Mammary epithelial cell (primary cell): ENCODE measurements around the gene VEGFB.

Source experiments
- CTCF ChIP-seq, 2 donors: IDR thresholded peaks in 1 of 2; conservative IDR thresholded peaks in 1 of 2; 2 replicates each; pipeline ENCODE4 v1.5.1; 2011 to 2012; ENCODE audit warnings: inconsistent platforms in 2 of 2, low read length in 2 of 2, mild to moderate bottlenecking in 2 of 2, control low read depth in 1 of 2, low read depth in 1 of 2; ENCODE audit not compliant: insufficient read depth in 1 of 2; ENCODE audit errors: extremely low read depth in 1 of 2
- EZH2 ChIP-seq: IDR thresholded peaks from 2 replicates; pipeline ENCODE4 v1.6.1; 2012; ENCODE audit warnings: low read length, inconsistent platforms, borderline replicate concordance

DNA sequence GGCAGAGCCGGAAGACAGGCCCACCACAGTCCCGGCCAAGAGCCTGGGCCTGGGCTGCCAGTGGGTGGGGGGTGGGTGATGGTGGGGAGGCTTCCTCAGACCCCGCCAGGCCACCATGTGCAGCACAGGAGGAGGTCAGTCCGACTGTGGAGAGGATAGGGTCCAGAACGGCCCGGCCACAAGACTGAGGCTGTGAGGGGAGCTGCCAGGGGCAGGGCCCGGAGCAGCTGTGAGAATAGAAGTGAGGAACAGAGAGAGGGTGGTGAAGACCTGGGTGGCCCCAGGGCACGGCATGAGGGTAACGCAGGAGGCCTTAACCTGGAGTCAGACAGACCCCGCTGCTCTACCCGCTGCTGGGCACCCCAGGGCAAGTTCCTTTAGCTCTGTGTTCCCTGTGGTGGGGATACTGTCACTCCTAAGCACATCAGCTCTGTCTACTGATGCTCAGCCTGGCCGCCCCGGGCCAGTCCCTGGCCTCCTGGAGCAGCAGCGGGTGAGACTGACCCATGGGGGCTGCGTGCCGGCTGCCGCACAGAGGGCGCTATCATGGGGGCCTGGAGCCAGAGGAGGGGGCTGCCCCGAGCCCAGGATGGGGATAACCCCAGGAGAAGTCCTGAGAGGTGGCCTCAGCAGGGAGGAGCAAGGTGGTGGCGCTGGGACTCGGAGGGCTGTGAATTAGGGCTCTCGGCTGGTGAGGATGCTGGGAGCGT, 26.1 kb upstream of the VEGFB start:
- TF ChIP-seq CTCF (conservative IDR thresholded peaks at IDR 0.05 in 1 of 2, IDR thresholded peaks at IDR 0.05 in 1 of 2; ENCODE audit: extremely low read depth in 1 of 2, insufficient read depth in 1 of 2, low read depth in 1 of 2, low read length in 2 of 2) (no peak), EZH2 (no peak)
